NCI-H2196 treated with DMSO at 0.1 percent for 48 hours (cell line): ENCODE data around the gene PHACTR1.
"Not testable (repeated sequence)": the region's sequence is repeated elsewhere in the genome, so short reads cannot be mapped to it uniquely, and the experiment has no call there.

Source experiments
- DNase-seq: peaks from one replicate; lab custom pipeline; 2025; ENCODE audit not compliant: unreplicated experiment; lab: John Stamatoyannopoulos, UW

PHACTR1 gene

DNA sequence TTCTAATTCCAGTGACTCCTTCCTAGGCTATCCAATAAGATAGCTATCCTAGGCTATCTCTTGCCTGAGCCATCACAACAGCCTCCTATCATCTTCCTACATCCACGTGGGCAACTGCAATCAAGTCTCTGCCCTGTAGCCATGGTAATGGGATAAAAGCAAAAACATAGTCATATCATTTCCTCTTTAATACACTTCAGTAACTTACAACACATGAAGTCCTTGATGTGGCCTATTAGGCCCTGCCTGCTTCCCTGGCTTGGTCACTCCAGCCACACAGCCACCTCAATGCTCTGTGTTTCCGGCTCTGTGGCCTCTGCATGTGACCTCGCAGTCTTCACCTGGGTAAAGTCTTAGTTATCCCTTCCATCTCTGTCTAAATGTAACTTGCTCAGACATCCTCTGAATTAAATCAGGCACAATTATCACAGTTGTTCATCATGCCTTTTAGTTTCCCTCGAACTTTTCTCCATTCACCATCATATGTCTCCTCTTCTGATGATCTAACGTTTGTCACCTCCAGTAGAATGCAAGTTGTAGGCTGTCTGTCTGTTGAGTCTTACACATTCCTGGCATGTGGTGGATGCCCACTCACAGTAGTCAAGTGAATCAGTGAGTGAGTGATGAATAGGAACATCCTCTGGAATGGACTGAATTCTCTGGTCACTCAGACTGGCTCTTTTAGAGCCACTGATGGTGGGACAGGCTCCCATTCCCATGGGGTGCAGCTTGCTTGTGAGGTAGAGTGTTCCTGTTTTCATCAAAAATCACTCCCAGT, 382.4 kb downstream of the PHACTR1 start:
- no peak for DNase-seq

DNA sequence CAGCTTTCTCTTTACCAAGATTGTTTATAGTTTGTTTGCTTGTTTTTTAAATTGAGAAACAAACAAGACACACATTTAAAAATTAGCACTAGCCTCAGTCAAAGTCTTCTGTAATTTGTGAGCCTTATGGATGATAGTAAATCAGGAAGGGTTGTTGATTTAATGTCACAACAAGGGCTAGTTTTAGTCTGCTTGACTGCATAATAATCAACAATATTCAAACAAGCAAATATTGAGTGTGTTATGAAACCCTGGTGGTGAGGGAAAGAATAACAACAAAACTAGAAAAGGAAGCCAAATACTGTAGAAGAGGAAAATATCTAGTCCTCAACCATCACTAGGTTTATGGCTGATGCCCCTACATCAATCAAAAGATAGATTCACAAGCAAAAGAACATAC, 383.2 kb downstream of the PHACTR1 start:
- DNase-seq: no peak

DNA sequence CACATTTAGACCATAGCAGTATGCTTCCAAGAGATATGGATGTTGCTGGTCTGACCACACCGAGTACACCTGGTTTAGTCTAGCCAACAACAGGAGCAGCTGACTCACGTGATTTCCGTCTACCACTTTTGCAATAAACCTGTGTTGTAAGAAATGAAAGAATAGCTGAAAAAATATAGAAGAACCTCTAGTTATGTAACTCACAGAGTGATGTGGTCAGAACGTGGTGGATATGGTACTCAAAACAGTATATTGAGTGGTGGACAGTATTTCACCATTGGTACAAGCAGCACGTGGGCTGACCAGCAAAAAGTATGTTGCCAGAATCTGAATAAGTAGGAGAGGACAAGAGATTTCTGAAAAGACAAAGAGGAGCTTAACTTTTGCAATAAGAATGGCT, 384.8 kb downstream of the PHACTR1 start:
- DNase-seq: no peak

- no peak for DNase-seq
Measured at GRCh38 chr6:13101985-13102384, 385.4 kb downstream of the PHACTR1 start.

GRCh38 chr6:13103169-13103568, 386.6 kb downstream of the PHACTR1 start:
- DNase-seq: no peak

DNA sequence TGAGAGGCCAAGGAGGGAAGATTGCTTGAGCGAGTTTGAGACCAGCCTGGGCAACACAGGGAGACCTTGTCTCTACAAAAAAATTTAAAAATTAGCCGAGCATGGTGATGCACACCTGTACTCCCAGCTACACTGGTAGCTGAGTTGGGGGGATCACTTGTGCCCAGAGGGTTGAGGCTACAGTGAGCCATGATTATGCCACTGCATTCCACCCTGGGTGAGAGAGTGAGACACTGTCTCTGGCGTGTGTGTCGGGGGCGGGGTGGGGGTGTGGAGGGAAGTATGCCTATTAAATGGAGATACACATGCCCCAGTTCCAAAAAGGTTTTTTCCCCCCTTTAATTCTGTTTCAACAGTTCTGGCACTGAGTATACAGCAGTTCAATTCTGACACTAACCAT, 388.6 kb downstream of the PHACTR1 start:
- no peak for DNase-seq

DNA sequence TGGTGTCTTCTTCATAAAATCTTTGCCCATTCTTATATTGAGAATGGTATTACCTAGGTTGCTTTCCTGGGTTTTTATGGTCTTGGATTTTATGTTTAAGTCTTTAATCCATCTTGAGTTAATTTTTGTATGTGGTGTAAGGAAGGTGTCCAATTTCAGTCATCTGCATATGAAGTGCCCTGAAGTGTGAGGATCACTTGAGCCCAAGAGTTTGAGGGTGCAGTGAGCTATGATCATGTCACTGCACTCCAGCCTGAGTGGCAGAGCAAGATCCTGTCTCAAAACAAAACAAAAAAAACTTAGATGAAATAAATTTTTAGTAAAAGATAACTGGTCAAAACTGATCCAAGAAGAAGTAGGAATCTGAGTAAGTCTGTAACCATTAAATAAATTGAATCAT, 396.4 kb downstream of the PHACTR1 start:
- DNase-seq: no peak

DNA sequence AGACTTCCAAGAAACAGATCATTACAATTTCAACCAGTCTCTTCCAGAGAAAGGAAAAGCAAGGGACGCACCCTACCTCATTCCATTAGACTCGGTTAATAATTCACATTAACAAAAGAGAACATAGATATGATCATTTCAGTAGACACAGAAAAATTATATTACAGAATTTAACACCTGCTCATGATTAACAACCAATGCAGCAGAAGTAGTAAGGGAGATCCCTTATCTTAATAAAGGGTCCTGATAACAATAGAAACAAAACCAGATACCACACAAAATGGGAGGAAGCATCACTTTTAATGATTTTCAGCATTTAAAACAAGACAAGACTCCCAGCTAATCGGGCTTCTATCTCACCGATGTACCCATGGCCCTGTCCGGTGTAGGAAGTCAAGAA, 396.8 kb downstream of the PHACTR1 start:
- no peak for DNase-seq

GRCh38 chr6:13113981-13114593, 397.5 kb downstream of the PHACTR1 start:
- no peak for DNase-seq

DNA sequence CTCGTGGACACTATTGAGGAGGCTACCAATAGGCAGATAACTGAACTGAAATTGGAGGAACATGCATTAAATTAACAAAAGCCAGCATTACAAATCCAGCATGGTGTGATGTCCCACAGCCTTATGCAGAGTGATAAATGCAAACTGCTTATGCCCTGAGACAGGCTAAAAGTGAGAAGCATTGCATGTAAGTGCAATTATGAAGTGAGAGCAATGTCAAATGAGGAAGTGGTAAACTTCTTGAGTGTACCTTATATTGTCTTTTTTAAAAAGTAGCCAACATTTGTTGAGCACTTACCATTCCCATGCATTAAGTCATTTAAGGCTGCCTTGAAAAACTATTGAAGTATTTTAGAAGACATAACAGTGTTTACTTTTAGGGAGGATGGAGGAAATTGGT, 399.6 kb downstream of the PHACTR1 start:
- no peak for DNase-seq

GRCh38 chr6:13117570-13117969, 401.0 kb downstream of the PHACTR1 start:
- DNase-seq: no peak

- no peak for DNase-seq
Measured at GRCh38 chr6:13119549-13119948, 403.0 kb downstream of the PHACTR1 start.

DNA sequence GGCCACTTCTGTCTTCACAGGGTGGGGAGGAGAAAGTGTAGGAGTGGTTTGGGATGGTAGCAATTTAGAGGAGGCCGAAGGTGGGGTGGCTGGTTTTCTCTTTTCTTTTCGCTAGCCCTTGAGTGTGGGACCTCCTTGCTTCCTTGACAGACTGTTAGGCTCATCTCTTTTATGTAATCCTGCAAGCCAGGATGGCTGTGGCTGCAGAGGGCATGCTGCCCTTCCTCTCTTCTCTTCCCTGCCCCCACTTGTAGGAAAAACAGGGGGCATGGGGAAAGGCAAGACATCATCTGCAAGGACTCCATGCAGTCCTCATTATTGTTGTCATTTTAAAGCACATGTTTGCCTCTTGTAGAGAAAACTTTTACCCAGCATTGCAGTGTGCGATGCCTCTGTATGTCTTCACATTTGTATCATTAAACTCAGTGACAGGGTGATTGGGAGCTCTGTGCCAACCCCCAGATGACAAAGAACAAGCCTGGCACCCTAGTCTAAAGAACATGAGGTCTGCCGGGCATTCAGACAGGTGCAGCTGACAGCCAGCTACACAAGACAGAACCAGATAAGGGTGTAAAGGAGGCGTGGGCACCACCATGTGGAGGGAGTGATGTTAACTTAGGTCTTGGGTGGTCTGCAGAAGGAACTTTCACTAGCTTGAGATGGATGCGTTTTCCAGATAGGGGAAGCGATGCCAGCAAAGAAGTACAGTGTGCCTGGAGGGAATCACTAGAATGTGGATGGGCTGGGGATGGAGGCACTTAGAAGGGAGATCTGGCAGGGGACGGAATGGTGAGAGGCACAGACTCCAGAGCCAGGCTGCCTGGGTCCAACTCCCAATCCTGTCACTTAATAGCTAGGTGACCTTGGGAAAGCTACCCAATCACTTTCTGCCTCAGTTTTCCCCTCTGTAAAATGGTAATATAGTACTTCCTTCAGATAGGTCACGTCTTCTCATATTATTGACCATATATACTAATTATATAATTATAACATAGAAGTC, 404.2 kb downstream of the PHACTR1 start:
- no peak for DNase-seq

DNA sequence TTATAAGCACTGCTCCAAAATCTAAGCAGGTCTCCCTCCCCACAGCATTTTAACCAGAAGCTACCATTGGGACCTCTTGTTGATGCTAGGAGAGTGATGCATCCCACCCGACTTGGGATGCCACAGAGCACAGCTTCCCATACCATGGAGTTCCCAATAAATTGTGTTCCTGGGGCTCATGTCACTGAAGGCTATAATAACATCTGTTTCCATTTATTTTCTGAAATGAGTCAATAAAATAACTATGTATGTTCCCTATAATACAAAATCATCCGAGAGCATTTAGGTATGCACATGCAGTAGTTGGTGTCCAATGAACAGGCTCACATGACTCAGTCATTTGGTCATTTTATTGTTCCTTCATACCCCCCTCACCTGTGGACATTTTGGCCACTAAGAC, 407.6 kb downstream of the PHACTR1 start:
- no peak for DNase-seq

DNA sequence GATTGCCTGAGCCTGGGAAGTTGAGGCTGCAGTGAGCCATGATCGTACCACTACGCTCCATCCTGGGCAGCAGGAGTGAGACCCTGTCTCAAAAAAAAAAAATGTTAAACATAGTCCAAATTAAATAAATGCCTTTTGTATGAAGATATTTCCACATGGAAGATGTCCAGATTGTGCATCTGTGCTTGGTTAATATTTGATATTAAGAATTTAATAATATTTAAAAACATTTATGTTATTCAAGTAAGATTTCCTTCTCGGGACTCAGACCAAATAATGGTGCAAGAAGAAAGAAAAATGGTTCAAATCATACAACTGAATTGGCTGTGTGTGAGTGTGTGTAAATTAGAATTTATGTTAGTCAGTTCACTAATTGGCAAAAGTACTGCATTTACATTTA, 409.3 kb downstream of the PHACTR1 start:
- no peak for DNase-seq

- no peak for DNase-seq
Measured at GRCh38 chr6:13131935-13132661, 415.5 kb downstream of the PHACTR1 start.

DNA sequence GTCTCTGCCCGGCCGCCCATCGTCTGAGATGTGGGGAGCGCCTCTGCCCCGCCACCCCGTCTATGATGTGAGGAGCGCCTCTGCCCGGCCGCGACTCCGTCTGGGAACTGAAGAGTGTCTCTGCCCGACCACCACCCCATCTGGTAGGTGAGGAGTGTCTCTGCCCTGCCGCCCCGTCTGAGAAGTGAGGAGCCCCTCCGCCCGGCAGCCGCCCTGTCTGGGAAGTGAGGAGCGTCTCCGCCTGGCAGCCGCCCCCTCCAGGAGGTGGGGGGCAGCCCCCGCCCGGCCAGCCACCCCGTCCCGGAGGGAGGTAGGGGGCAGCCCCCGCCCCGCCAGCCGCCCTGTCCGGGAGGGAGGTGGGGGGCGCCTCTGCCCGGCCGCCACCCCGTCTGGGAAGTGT, 417.3 kb downstream of the PHACTR1 start:
- not testable (repeated sequence) for DNase-seq

GRCh38 chr6:13135152-13135551, 418.6 kb downstream of the PHACTR1 start:
- no peak for DNase-seq

- DNase-seq: no peak
Measured at GRCh38 chr6:13139119-13139518, 422.6 kb downstream of the PHACTR1 start.

DNA sequence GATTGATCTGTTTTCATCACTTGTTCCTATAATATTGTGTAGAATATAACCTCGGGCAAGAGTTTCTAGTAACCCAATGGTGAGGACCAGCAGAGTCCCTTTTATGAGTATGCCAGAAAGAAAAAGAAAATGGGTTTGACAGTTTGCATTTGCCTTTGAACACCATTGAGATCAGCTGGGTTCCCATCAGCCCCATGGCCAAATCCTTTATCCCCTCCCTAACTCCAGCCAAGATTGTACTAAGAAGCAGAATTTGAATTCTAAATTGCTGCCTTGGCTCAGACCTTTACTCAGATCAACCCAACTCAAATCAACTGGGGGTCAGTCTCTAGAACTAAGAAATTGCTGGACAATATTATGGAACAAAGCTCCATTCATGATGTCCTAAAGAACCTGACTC, 424.4 kb downstream of the PHACTR1 start:
- no peak for DNase-seq

DNA sequence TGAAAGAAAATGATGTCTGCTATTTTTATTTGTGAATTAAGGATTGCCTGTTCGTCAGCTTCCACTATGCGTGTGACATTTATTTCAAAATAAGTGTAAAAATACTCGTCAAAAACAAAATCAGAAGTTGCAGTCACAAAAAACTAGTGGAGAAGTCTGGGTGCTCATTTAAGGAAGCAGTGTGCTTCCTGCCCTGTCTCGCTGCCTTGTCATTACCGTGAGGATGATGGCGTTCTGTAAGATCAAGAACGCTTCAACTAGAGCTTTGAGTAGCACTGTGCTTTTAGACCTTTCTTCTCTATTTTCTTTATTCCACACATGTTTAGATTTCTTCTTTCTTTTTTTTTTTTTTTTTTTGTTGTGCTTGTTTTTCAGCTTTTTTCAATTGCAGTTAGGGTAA, 424.8 kb downstream of the PHACTR1 start:
- no peak for DNase-seq
